ENCODE data around the gene FIGLA. TPM values are rescaled to one million over a fixed set of nuclear protein-coding genes. Genes with fewer than 3 reads are reported as not detected.

FIGLA gene
- total and polyA plus RNA-seq, 2 donors (not counting 1 experiment from before 2014, with no cell fraction given), result not detected

DNA sequence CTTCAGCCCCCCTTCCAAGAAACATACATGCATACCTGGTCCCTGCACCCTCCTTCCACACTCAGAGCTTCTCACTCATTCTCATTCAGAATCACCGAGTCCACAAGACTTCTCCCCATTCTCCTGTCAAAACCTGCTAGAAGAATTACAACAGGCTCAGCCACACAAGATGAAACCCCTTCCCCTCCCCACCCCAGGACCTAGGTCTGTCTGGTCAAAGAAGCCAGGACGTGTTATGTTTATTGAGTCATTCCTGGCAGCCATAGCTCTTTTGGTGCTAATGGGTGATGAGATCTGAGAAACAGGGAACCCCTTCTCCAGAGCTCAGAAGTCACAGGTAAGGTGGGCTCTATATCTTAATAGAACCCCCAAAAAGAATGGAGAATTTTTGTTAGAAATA, 21.0 kb downstream of the FIGLA start:
- peaks cover 5% of the 10 kb centered on the region for H3K79me2 ChIP-seq (ENCODE audit: control insufficient read depth, insufficient read depth, low read length)
- H3K9me3 ChIP-seq (ENCODE audit: control extremely low read depth in 1 of 3, control insufficient read depth in 2 of 3, insufficient read depth in 1 of 3, low read length in 2 of 3), result peaks cover 0 to 6% (median 4%) of the 10 kb centered on the region in 3 donors
- H3K9ac ChIP-seq (ENCODE audit: low read length), result no peak overlapping the region
- H3K36me3 ChIP-seq (replicated peaks in 1 of 2; ENCODE audit: control extremely low read depth in 1 of 2, control insufficient read depth in 1 of 2, extremely low read depth in 1 of 2, insufficient read depth in 2 of 2, low read length in 1 of 2), result no peaks in the 10 kb centered on the region
- no peak overlapping the region for H3K27ac Mint-ChIP-seq
- ChIA-PET CTCF (interaction anchor here (0.6 to 2.7 kb wide), 5 partner anchors 10 to 1581 kb away, joined by 3 to 14 read pairs (median 5); no protein-coding TSS in a partner anchor), POLR2A (no interaction called here)
- no peak overlapping the region for H2AFZ ChIP-seq (ENCODE audit: insufficient read depth, low read depth, low read length, poor library complexity, severe bottlenecking)
- ATAC-seq (ENCODE audit: low read depth) (no peak), DNase-seq (no peak)
- TF ChIP-seq, protein P1, sequence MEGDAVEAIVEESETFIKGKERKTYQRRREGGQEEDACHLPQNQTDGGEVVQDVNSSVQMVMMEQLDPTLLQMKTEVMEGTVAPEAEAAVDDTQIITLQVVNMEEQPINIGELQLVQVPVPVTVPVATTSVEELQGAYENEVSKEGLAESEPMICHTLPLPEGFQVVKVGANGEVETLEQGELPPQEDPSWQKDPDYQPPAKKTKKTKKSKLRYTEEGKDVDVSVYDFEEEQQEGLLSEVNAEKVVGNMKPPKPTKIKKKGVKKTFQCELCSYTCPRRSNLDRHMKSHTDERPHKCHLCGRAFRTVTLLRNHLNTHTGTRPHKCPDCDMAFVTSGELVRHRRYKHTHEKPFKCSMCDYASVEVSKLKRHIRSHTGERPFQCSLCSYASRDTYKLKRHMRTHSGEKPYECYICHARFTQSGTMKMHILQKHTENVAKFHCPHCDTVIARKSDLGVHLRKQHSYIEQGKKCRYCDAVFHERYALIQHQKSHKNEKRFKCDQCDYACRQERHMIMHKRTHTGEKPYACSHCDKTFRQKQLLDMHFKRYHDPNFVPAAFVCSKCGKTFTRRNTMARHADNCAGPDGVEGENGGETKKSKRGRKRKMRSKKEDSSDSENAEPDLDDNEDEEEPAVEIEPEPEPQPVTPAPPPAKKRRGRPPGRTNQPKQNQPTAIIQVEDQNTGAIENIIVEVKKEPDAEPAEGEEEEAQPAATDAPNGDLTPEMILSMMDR (IDR thresholded peaks at IDR 0.05), result no peak
- no peak for TF ChIP-seq EZH2 (IDR thresholded peaks at IDR 0.05; ENCODE audit: borderline replicate concordance, insufficient read depth, low read depth, low read length, poor library complexity, severe bottlenecking)
- intact Hi-C loops (cut with micrococcal nuclease), result loop anchor here (5.0 kb wide), 1 partner anchor 467 kb away; the partner anchor contains the start of gene FAM136A
- 100% methylated on average over 1 of the region's 2 CpGs for WGBS (ENCODE audit: insufficient coverage)
- H3K4me1 Mint-ChIP-seq, result peaks cover 26% of the 10 kb centered on the region
- no peak overlapping the region for H3K4me3 ChIP-seq (ENCODE audit: control extremely low read depth in 1 of 5, extremely low read depth in 1 of 5, insufficient read depth in 1 of 5, low read depth in 2 of 5, low read length in 4 of 5)
- H3K27me3 ChIP-seq (replicated peaks in 1 of 4; ENCODE audit: control extremely low read depth in 1 of 4, control insufficient read depth in 3 of 4, insufficient read depth in 4 of 4, low read length in 3 of 4), result peaks cover 0 to 32% (median 17%) of the 10 kb centered on the region in 4 experiments
- H3K9me3 Mint-ChIP-seq (ENCODE audit: insufficient read depth), result peaks cover 9% of the 10 kb centered on the region
- peaks cover 36% of the 10 kb centered on the region for H3K27me3 Mint-ChIP-seq
- no peak overlapping the region for H3K27ac ChIP-seq (ENCODE audit: low read length in 2 of 2)
- peaks cover 9 to 13% of the 10 kb centered on the region in 2 donors for H3K4me1 ChIP-seq (ENCODE audit: control insufficient read depth in 2 of 2, insufficient read depth in 2 of 2, low read length in 2 of 2)
- H3K4me2 ChIP-seq (replicated peaks; ENCODE audit: low read depth, low read length, poor library complexity, severe bottlenecking), result no peak overlapping the region
- no peaks in the 10 kb centered on the region for H4K20me1 ChIP-seq (ENCODE audit: control insufficient read depth, insufficient read depth, low read length, poor library complexity, severe bottlenecking)
- H3K4me3 Mint-ChIP-seq, result peak overlapping the region; percentile 83

DNA sequence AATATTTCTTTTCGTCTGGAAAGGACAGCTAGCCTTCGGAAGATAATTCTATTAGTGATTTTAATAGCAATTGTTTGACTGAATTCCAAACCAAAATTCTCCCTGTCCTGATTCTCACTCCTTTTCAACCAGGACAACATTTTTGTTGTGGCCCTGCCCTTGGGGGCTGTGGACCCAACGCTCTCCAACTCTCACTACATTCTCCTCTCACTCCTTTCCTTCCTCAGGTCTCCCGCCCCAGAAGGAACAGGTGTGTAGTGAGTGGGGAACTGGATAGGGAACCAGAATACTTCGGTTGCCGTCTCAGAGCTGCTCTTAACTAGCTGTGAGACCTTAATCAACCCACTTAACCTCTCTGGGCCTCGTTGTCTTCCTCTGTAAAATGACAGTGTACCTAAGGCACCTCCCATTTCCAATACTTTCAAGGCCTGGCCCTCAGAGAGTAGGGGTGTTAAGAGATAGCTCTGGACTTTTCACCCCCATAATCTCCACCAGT, 21.8 kb downstream of the FIGLA start:
- Histone ChIP-seq H3K79me2 (ENCODE audit: control insufficient read depth, insufficient read depth, low read length) (peaks cover 11% of the 10 kb centered on the region), H3K27ac (ENCODE audit: low read length in 2 of 2) (no peak overlapping the region), H3K36me3 (replicated peaks in 1 of 2; ENCODE audit: control extremely low read depth in 1 of 2, control insufficient read depth in 1 of 2, extremely low read depth in 1 of 2, insufficient read depth in 2 of 2, low read length in 1 of 2) (no peaks in the 10 kb centered on the region), H4K20me1 (ENCODE audit: control insufficient read depth, insufficient read depth, low read length, poor library complexity, severe bottlenecking) (no peaks in the 10 kb centered on the region), H3K9ac (ENCODE audit: low read length) (peak overlapping the region; percentile 18), H3K4me3 (ENCODE audit: control extremely low read depth in 1 of 5, extremely low read depth in 1 of 5, insufficient read depth in 1 of 5, low read depth in 2 of 5, low read length in 4 of 5) (peak overlapping the region in 2 of 5 experiments; percentile 34 to 78), H3K4me2 (replicated peaks; ENCODE audit: low read depth, low read length, poor library complexity, severe bottlenecking) (peak overlapping the region; percentile 90), H3K9me3 (ENCODE audit: control extremely low read depth in 1 of 3, control insufficient read depth in 2 of 3, insufficient read depth in 1 of 3, low read length in 2 of 3) (peaks cover 0 to 2% (median 2%) of the 10 kb centered on the region in 3 donors), H3K27me3 (replicated peaks in 1 of 4; ENCODE audit: control extremely low read depth in 1 of 4, control insufficient read depth in 3 of 4, insufficient read depth in 4 of 4, low read length in 3 of 4) (peaks cover 0 to 29% (median 12%) of the 10 kb centered on the region in 4 experiments), H2AFZ (ENCODE audit: insufficient read depth, low read depth, low read length, poor library complexity, severe bottlenecking) (no peak overlapping the region), H3K4me1 (ENCODE audit: control insufficient read depth in 2 of 2, insufficient read depth in 2 of 2, low read length in 2 of 2) (peaks cover 9 to 13% of the 10 kb centered on the region in 2 donors)
- Mint-ChIP-seq H3K4me1 (peaks cover 29% of the 10 kb centered on the region), H3K27me3 (peaks cover 28% of the 10 kb centered on the region), H3K9me3 (ENCODE audit: insufficient read depth) (peaks cover 4% of the 10 kb centered on the region), H3K27ac (peak overlapping the region; percentile 63), H3K4me3 (peak overlapping the region; percentile 83)
- ChIA-PET CTCF (interaction anchor here (0.7 to 2.7 kb wide), 14 partner anchors 9 to 676 kb away, joined by 3 to 14 read pairs (median 4); partner anchors contain the start of genes MCEE, MPHOSPH10 and SNRPG), POLR2A (interaction anchor here (0.6 kb wide), 1 partner anchor 1381 kb away, joined by 3 read pairs; no protein-coding TSS in a partner anchor)
- intact Hi-C loops (cut with micrococcal nuclease), result loop anchor here (1.0 to 5.0 kb wide), 2 partner anchors 82 to 466 kb away; partner anchors contain the start of gene FAM136A
- TF ChIP-seq EZH2 (IDR thresholded peaks at IDR 0.05; ENCODE audit: borderline replicate concordance, insufficient read depth, low read depth, low read length, poor library complexity, severe bottlenecking), result no peak
- TF ChIP-seq, protein P1 (IDR thresholded peaks at IDR 0.05), result no peak
- no peak for DNase-seq
- no CpG with 5 or more reads among the region's 7 CpGs for WGBS (ENCODE audit: insufficient coverage)
- ATAC-seq (ENCODE audit: low read depth), result no peak

All from B cell (primary cell).